Esophagus squamous epithelium (tissue), 4 donors: ENCODE data around the gene SUOX.

Experiments used
- POLR2A ChIP-seq, 4 donors: fragments of 450-650 bp; IDR thresholded peaks; one replicate each; pipeline ENCODE4 v1.6.1; 2017; ENCODE audit warnings: antibody characterized with exemption in 4 of 4, mild to moderate bottlenecking in 4 of 4, moderate library complexity in 3 of 4
- TF ChIP-seq, protein P1 (sequence below), 6 experiments: fragments of 450-650 bp in 4 of 6; fragments of 200-600 bp in 2 of 6; sonication (generic) in 2 of 6; IDR thresholded peaks; one replicate each; pipeline ENCODE4 v1.5.1; 2016 to 2019; ENCODE audit warnings: antibody characterized with exemption in 6 of 6, mild to moderate bottlenecking in 4 of 6, moderate library complexity in 4 of 6

DNA sequence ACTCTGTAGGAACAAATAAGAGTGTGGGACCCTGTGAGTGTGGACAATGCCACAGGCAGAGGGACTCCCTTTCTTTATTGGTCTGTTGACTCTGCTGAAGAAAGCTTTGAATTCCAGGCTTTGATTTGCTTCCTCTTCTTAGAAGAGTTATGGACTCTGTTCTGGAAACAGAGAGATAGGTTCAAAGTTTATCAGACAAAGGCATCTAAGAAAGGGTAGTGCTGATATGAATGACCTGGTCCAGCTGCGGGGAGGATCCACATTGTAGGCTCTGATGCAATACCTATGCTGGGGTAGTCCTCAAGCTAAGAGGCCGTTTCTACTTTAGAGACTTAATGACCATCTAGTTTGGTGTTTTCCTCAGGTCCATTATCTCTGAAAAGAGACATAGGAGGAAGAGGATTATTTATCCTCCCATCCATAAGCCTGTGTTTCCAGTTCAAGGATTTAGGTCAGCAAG lies 13.1 kb downstream of the SUOX start:
- TF ChIP-seq, protein P1, sequence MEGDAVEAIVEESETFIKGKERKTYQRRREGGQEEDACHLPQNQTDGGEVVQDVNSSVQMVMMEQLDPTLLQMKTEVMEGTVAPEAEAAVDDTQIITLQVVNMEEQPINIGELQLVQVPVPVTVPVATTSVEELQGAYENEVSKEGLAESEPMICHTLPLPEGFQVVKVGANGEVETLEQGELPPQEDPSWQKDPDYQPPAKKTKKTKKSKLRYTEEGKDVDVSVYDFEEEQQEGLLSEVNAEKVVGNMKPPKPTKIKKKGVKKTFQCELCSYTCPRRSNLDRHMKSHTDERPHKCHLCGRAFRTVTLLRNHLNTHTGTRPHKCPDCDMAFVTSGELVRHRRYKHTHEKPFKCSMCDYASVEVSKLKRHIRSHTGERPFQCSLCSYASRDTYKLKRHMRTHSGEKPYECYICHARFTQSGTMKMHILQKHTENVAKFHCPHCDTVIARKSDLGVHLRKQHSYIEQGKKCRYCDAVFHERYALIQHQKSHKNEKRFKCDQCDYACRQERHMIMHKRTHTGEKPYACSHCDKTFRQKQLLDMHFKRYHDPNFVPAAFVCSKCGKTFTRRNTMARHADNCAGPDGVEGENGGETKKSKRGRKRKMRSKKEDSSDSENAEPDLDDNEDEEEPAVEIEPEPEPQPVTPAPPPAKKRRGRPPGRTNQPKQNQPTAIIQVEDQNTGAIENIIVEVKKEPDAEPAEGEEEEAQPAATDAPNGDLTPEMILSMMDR (IDR thresholded peaks at IDR 0.05): no peak
- TF ChIP-seq POLR2A (IDR thresholded peaks at IDR 0.05): no peak
